Keratinocyte (primary cell): Measurements from ENCODE around the gene SNTG2. TPM values are rescaled to one million over a fixed set of nuclear protein-coding genes. Genes with fewer than 3 reads are reported as not detected.

Source experiments
- DNase-seq: peaks from one replicate; pipeline ENCODE4 v3.0.0-alpha.2; 2011; ENCODE audit warnings: low read depth, missing footprints, low spot score
- FAIRE-seq: peaks from 2 replicates; lab custom pipeline; 2011; peaks lifted over from hg19 to GRCh38; lab: Jason Lieb, UNC
- H2AFZ ChIP-seq: 2 replicates; pipeline ENCODE4 v1.6.0; 2012; ENCODE audit warnings: low read length, control low read depth, inconsistent platforms; ENCODE audit not compliant: control insufficient read depth
- H3K27ac ChIP-seq: 2 replicates; pipeline ENCODE4 v1.5.1; 2011; ENCODE audit warnings: low read length; ENCODE audit not compliant: control insufficient read depth, insufficient read depth
- H3K27me3 ChIP-seq: 3 replicates; pipeline ENCODE4 v1.6.0; 2011; ENCODE audit warnings: low read length; ENCODE audit not compliant: control insufficient read depth, insufficient read depth; ENCODE audit errors: extremely low read depth
- H3K36me3 ChIP-seq, 2 experiments: 2 replicates in 1 of 2; 3 replicates in 1 of 2; pipeline ENCODE4 v1.5.1; 2011; ENCODE audit warnings: low read length in 2 of 2, mild to moderate bottlenecking in 1 of 2; ENCODE audit not compliant: control insufficient read depth in 2 of 2, insufficient read depth in 2 of 2; ENCODE audit errors: extremely low read depth in 1 of 2
- H3K4me1 ChIP-seq: 3 replicates; pipeline ENCODE4 v1.5.1; 2011; ENCODE audit warnings: low read length; ENCODE audit not compliant: control insufficient read depth, insufficient read depth; ENCODE audit errors: extremely low read depth
- H3K4me2 ChIP-seq: 3 replicates; pipeline ENCODE4 v1.6.0; 2011; ENCODE audit warnings: low read depth, low read length; ENCODE audit not compliant: control insufficient read depth, insufficient read depth; ENCODE audit errors: extremely low read depth
- H3K4me3 ChIP-seq, 3 experiments: fragments of 200-600 bp in 1 of 3; sonication (generic) in 1 of 3; 2 replicates in 2 of 3; 3 replicates in 1 of 3; pipeline ENCODE4 v1.5.1; 2011 to 2016; ENCODE audit warnings: low read length in 3 of 3, mild to moderate bottlenecking in 3 of 3, control low read depth in 2 of 3, inconsistent platforms in 1 of 3, low read depth in 1 of 3, mixed read lengths in 1 of 3, mixed run types in 1 of 3, moderate library complexity in 1 of 3; ENCODE audit not compliant: control insufficient read depth in 2 of 3, insufficient read depth in 2 of 3; ENCODE audit errors: extremely low read depth in 1 of 3
- H3K79me2 ChIP-seq: 2 replicates; pipeline ENCODE4 v1.6.0; 2012; ENCODE audit warnings: low read length; ENCODE audit not compliant: control insufficient read depth, insufficient read depth
- H3K9ac ChIP-seq: 3 replicates; pipeline ENCODE4 v1.6.0; 2011; ENCODE audit warnings: low read length; ENCODE audit not compliant: control insufficient read depth, insufficient read depth; ENCODE audit errors: extremely low read depth
- H3K9me1 ChIP-seq: 3 replicates; pipeline ENCODE4 v1.6.0; 2011; ENCODE audit warnings: low read length; ENCODE audit not compliant: control insufficient read depth, insufficient read depth; ENCODE audit errors: extremely low read depth
- H3K9me3 ChIP-seq: 2 replicates; pipeline ENCODE4 v1.5.1; 2012; ENCODE audit warnings: low read depth, low read length; ENCODE audit not compliant: control insufficient read depth
- H4K20me1 ChIP-seq: 3 replicates; pipeline ENCODE4 v1.6.0; 2011; ENCODE audit warnings: low read length; ENCODE audit not compliant: control insufficient read depth, insufficient read depth; ENCODE audit errors: extremely low read depth
- CTCF ChIP-seq, 3 experiments: IDR thresholded peaks in 1 of 3; conservative IDR thresholded peaks in 1 of 3; optimal IDR thresholded peaks in 1 of 3; 2 replicates in 2 of 3; 3 replicates in 1 of 3; pipeline versions ENCODE3 to v1.5.1; 2011; ENCODE audit warnings: low read length in 3 of 3, mild to moderate bottlenecking in 3 of 3, moderate library complexity in 2 of 3, control low read depth in 1 of 3, inconsistent platforms in 1 of 3; ENCODE audit not compliant: insufficient read depth in 2 of 3; ENCODE audit errors: extremely low read depth in 1 of 3
- EZH2 ChIP-seq: IDR thresholded peaks from one replicate; pipeline ENCODE4 v1.6.1; 2012; ENCODE audit warnings: inconsistent platforms, mild to moderate bottlenecking, low read length, moderate library complexity
- dilution Hi-C: fragments of 300-500 bp; cut with MboI; formaldehyde crosslinking; loops from one replicate; pipeline ENCODE4 v1.7.0; 2020; ENCODE audit warnings: low sequenced_read_pairs; ENCODE audit not compliant: extremely low pct_ligation_motif_present
- polyA plus RNA-seq, 5 experiments: library from polyadenylated mRNA; depleted of rRNA in 3 of 5; stranded (reverse) in 3 of 5; stranded (forward) in 1 of 5; unstranded in 1 of 5; fragments of >200 nt; gene quantifications; 1 replicate in 1 of 5; 2 replicates in 3 of 5; 3 replicates in 1 of 5; pipeline versions ENCODE4 v1.2.1 to v1.2.3, GENCODE V29; 2011 to 2012; ENCODE audit warnings: missing spikeins in 2 of 5, low read depth in 1 of 5, low replicate concordance in 1 of 5

The SNTG2 gene
- polyA plus RNA-seq, 1 donor (not counting 4 experiments of a cell fraction or from before 2014, with no cell fraction given), result not detected

GRCh38 chr2:946073-946948 lies 4.3 kb upstream of the SNTG2 start:
- TF ChIP-seq EZH2, result no peak
- no peak for TF ChIP-seq CTCF (optimal IDR thresholded peaks at IDR 0.05 in 1 of 3, IDR thresholded peaks at IDR 0.05 in 1 of 3, conservative IDR thresholded peaks at IDR 0.05 in 1 of 3; ENCODE audit: extremely low read depth in 1 of 3, insufficient read depth in 2 of 3, low read length in 3 of 3)
- H2AFZ ChIP-seq, result no peak overlapping the region
- no peaks in the 10 kb centered on the region for H3K4me1 ChIP-seq
- H3K9ac ChIP-seq, result no peak overlapping the region
- H3K4me3 ChIP-seq, result no peak overlapping the region
- no peak overlapping the region for H3K4me2 ChIP-seq
- no peaks in the 10 kb centered on the region for H3K9me1 ChIP-seq
- H3K9me3 ChIP-seq, result no peaks in the 10 kb centered on the region
- dilution Hi-C loops, result no loop called here
- no peaks in the 10 kb centered on the region for H3K36me3 ChIP-seq
- H3K79me2 ChIP-seq, result no peaks in the 10 kb centered on the region
- H3K27ac ChIP-seq, result no peak overlapping the region
- DNase-seq, result no peak
- FAIRE-seq, result no peak
- H4K20me1 ChIP-seq, result no peaks in the 10 kb centered on the region
- peaks cover 15% of the 10 kb centered on the region for H3K27me3 ChIP-seq

GRCh38 chr2:949384-950079 lies 1.1 kb upstream of the SNTG2 start:
- FAIRE-seq (no peak), DNase-seq (no peak)
- H3K27me3 ChIP-seq, result peaks cover 23% of the 10 kb centered on the region
- TF ChIP-seq CTCF (optimal IDR thresholded peaks at IDR 0.05 in 1 of 3, IDR thresholded peaks at IDR 0.05 in 1 of 3, conservative IDR thresholded peaks at IDR 0.05 in 1 of 3; ENCODE audit: extremely low read depth in 1 of 3, insufficient read depth in 2 of 3, low read length in 3 of 3), result no peak
- peak; percentile 49 for TF ChIP-seq EZH2
- H3K79me2 ChIP-seq, result no peaks in the 10 kb centered on the region
- H3K4me2 ChIP-seq, result peak overlapping the region; percentile 35
- no peak overlapping the region for H3K27ac ChIP-seq
- H3K9me1 ChIP-seq, result no peaks in the 10 kb centered on the region
- dilution Hi-C loops, result no loop called here
- H4K20me1 ChIP-seq, result no peaks in the 10 kb centered on the region
- no peaks in the 10 kb centered on the region for H3K9me3 ChIP-seq
- no peak overlapping the region for H2AFZ ChIP-seq
- no peak overlapping the region for H3K9ac ChIP-seq
- H3K4me3 ChIP-seq, result peak overlapping the region in 2 of 3 experiments; percentile 32 to 38
- H3K4me1 ChIP-seq, result no peaks in the 10 kb centered on the region
- H3K36me3 ChIP-seq, result no peaks in the 10 kb centered on the region
